Measurements from ENCODE around the gene ANO1.

The ANO1 gene

DNA sequence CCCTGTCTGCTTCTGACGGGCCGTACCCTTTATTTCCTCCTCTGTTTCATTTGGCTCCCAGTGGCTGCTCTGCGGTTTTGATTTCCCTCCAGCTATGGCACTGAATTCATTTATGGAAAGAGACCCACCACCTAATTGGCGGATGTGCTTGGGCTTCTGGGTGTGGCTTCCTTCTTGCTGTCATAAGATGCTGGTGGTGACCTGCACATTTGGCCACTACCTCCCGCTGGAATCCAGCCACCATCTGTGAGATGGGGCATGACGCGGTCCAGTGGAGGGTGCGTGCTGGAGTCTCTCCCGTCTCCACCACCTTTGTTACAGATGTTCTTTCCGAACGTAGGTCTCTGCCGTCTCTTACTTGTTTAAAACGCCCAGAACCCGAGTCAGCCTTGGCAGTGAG is 77.3 kb downstream of the ANO1 start:
- H3K4me2 ChIP-seq: no peak overlapping the region
- TF ChIP-seq, protein P1, sequence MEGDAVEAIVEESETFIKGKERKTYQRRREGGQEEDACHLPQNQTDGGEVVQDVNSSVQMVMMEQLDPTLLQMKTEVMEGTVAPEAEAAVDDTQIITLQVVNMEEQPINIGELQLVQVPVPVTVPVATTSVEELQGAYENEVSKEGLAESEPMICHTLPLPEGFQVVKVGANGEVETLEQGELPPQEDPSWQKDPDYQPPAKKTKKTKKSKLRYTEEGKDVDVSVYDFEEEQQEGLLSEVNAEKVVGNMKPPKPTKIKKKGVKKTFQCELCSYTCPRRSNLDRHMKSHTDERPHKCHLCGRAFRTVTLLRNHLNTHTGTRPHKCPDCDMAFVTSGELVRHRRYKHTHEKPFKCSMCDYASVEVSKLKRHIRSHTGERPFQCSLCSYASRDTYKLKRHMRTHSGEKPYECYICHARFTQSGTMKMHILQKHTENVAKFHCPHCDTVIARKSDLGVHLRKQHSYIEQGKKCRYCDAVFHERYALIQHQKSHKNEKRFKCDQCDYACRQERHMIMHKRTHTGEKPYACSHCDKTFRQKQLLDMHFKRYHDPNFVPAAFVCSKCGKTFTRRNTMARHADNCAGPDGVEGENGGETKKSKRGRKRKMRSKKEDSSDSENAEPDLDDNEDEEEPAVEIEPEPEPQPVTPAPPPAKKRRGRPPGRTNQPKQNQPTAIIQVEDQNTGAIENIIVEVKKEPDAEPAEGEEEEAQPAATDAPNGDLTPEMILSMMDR (conservative IDR thresholded peaks at IDR 0.05; ENCODE audit: low read depth, low read length): no peak
- no peaks in the 10 kb centered on the region for H4K20me1 ChIP-seq (ENCODE audit: insufficient read depth)
- peaks cover 20% of the 10 kb centered on the region; the same call in 1 of the 2 replicates for H3K27me3 ChIP-seq (ENCODE audit: insufficient read depth, low read depth)
- H3K4me1 ChIP-seq (ENCODE audit: low read depth, poor library complexity, severe bottlenecking): no peaks in the 10 kb centered on the region
- no peak overlapping the region for H3K9ac ChIP-seq
- no peak overlapping the region for H3K4me3 ChIP-seq (IDR thresholded peaks at IDR 0.05; ENCODE audit: insufficient read depth, low read depth, low read length)
- no peaks in the 10 kb centered on the region for H3K79me2 ChIP-seq (ENCODE audit: insufficient read depth, low read depth)
- H3K36me3 ChIP-seq (ENCODE audit: insufficient read depth): no peaks in the 10 kb centered on the region
- H3K27ac ChIP-seq: no peak overlapping the region
- no peak overlapping the region for H2AFZ ChIP-seq (ENCODE audit: low read depth)

DNA sequence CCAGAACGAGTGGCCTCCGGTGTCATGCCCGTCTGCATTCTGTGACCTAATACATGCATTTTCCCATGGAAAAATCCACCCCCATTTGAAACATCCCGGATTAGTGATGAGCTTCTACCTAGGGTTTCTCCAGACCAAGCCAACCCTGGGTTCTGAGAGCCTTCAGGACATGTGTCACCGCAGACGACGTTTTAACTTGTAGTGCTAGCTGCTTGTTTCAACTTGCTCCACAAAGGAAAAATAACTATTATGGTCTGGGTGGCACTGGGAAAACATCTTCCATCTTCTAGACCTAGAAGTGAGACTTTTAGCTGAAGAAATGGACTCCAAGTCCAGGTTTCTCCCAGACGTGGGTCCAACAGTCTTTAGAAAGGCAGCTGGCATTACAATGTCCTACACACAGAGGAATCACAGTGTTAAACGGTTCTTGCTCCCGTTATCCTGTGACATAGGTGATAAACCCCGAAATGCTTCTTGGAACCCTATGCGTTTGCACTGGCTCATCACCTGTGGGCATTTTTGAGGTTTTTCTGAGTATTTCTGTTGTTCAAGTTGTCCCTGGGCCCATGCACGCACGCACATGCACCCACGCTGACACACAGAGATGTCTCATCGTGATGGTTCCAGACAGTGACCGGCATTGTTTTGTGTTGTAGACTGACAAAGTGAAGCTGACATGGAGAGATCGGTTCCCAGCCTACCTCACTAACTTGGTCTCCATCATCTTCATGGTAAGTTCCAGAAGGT is 78.3 kb downstream of the ANO1 start:
- Histone ChIP-seq H3K79me2 (ENCODE audit: insufficient read depth, low read depth) (no peaks in the 10 kb centered on the region), H3K27me3 (ENCODE audit: insufficient read depth, low read depth) (peaks cover 11% of the 10 kb centered on the region; the same call in 1 of the 2 replicates), H3K4me3 (IDR thresholded peaks at IDR 0.05; ENCODE audit: insufficient read depth, low read depth, low read length) (no peak overlapping the region)

DNA sequence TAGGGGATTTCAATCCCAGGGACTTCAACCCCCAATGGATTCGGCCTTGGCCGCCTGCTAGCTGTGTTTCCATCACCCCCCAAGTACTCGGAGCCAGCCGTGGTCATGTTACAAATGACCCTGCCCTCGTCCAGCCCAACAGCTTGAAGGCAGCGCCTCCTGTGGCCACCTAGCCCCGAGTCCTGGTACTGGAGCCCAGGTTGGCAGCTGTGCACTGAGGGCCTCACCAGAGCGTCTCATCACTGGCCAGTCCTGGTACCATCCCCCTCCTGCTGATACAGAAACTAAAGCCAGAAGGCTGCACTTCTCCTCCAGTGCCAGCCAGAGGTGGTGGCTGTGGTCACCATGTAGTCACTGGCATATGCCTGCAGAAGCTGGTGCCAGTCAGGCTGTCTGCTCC is 80.1 kb downstream of the ANO1 start:
- Histone ChIP-seq H3K4me3 (IDR thresholded peaks at IDR 0.05; ENCODE audit: insufficient read depth, low read depth, low read length) (no peak overlapping the region), H4K20me1 (ENCODE audit: insufficient read depth) (no peaks in the 10 kb centered on the region), H3K9ac (no peak overlapping the region), H2AFZ (ENCODE audit: low read depth) (no peak overlapping the region), H3K4me2 (no peak overlapping the region), H3K4me1 (ENCODE audit: low read depth, poor library complexity, severe bottlenecking) (no peaks in the 10 kb centered on the region), H3K27me3 (ENCODE audit: insufficient read depth, low read depth) (peaks cover 4% of the 10 kb centered on the region; the same call in 1 of the 2 replicates), H3K27ac (no peak overlapping the region), H3K79me2 (ENCODE audit: insufficient read depth, low read depth) (no peaks in the 10 kb centered on the region), H3K36me3 (ENCODE audit: insufficient read depth) (no peaks in the 10 kb centered on the region)
- TF ChIP-seq, protein P1 (conservative IDR thresholded peaks at IDR 0.05; ENCODE audit: low read depth, low read length): no peak

More for the DNA sequence above, 78.3 kb downstream of the ANO1 start:
- no peaks in the 10 kb centered on the region for H3K4me1 ChIP-seq (ENCODE audit: low read depth, poor library complexity, severe bottlenecking)
- H2AFZ ChIP-seq (ENCODE audit: low read depth): no peak overlapping the region
- no peaks in the 10 kb centered on the region for H3K36me3 ChIP-seq (ENCODE audit: insufficient read depth)
- TF ChIP-seq, protein P1 (conservative IDR thresholded peaks at IDR 0.05; ENCODE audit: low read depth, low read length): no peak
- no peak overlapping the region for H3K9ac ChIP-seq
- no peaks in the 10 kb centered on the region for H4K20me1 ChIP-seq (ENCODE audit: insufficient read depth)
- no peak overlapping the region for H3K27ac ChIP-seq
- H3K4me2 ChIP-seq: no peak overlapping the region

DNA sequence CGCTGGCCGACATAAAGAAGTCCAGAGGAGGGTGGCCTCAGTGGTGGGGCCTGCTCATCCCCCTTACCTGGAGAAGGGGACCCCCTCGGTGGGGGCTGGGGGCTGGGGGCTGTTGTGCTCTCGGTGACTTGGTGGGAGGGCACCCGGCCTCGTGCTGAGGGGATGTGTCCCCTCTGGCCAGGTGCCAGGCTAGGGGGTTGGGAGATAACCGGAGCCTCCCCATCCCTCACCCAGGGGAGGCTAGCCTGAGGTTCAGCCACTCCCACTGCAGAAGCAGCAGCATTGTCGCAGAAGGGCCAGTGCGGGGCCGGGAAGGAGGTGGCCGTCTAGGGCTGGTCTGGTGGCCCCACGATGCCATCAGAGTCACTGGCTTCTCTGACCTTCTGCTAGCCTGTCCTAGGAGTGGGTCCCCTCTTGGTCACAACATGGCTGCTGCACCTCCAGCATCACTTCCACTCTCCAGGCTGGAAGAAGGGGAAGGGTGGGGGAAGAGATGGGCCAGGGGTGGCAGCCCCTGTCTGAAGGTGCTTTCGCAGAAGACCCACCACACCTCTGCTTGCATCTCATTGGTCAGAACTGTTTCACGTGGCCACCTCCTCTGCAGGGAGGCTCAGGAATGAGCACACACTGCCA is 80.8 kb downstream of the ANO1 start:
- Histone ChIP-seq H3K79me2 (ENCODE audit: insufficient read depth, low read depth) (no peaks in the 10 kb centered on the region), H4K20me1 (ENCODE audit: insufficient read depth) (no peaks in the 10 kb centered on the region), H3K4me1 (ENCODE audit: low read depth, poor library complexity, severe bottlenecking) (no peaks in the 10 kb centered on the region), H3K9ac (no peak overlapping the region), H3K27me3 (ENCODE audit: insufficient read depth, low read depth) (peaks cover 9% of the 10 kb centered on the region; the same call in 1 of the 2 replicates), H3K27ac (no peak overlapping the region), H2AFZ (ENCODE audit: low read depth) (no peak overlapping the region), H3K4me2 (no peak overlapping the region), H3K36me3 (ENCODE audit: insufficient read depth) (no peaks in the 10 kb centered on the region), H3K4me3 (IDR thresholded peaks at IDR 0.05; ENCODE audit: insufficient read depth, low read depth, low read length) (no peak overlapping the region)
- TF ChIP-seq, protein P1 (conservative IDR thresholded peaks at IDR 0.05; ENCODE audit: low read depth, low read length): no peak

Data from KMS-11 (cell line).